Cortex of kidney (tissue), 1 donor: ENCODE measurements around the gene SLC24A4.

Experiments
- DNase-seq: peaks from one replicate; lab custom pipeline; 2025; lab: John Stamatoyannopoulos, UW

SLC24A4 gene

GRCh38 chr14:92475451-92476187 is 152.7 kb downstream of the SLC24A4 start:
- no peak for DNase-seq

GRCh38 chr14:92480856-92481255 is 157.9 kb downstream of the SLC24A4 start:
- DNase-seq = no peak

- no peak for DNase-seq
Observed at GRCh38 chr14:92481386-92481785, 158.4 kb downstream of the SLC24A4 start.

GRCh38 chr14:92481811-92482555 is 159.0 kb downstream of the SLC24A4 start:
- no peak for DNase-seq

- DNase-seq = no peak
Observed at GRCh38 chr14:92482621-92483319, 159.8 kb downstream of the SLC24A4 start.

GRCh38 chr14:92484132-92484823 is 161.3 kb downstream of the SLC24A4 start:
- no peak for DNase-seq

GRCh38 chr14:92486881-92487280 is 163.9 kb downstream of the SLC24A4 start:
- DNase-seq = no peak

GRCh38 chr14:92487513-92488133 is 164.7 kb downstream of the SLC24A4 start:
- DNase-seq = no peak

- no peak for DNase-seq
Observed at GRCh38 chr14:92489394-92490238, 166.7 kb downstream of the SLC24A4 start.

GRCh38 chr14:92490239-92490959 is 167.4 kb downstream of the SLC24A4 start:
- DNase-seq = no peak

- DNase-seq = no peak
Observed at GRCh38 chr14:92491782-92492181, 168.8 kb downstream of the SLC24A4 start.

GRCh38 chr14:92492258-92492657 is 169.3 kb downstream of the SLC24A4 start:
- DNase-seq = no peak

- no peak for DNase-seq
Observed at GRCh38 chr14:92493024-92493423, 170.1 kb downstream of the SLC24A4 start.

GRCh38 chr14:92493492-92493891 is 170.5 kb downstream of the SLC24A4 start:
- no peak for DNase-seq

- no peak for DNase-seq
Observed at GRCh38 chr14:92494512-92494911, 171.5 kb downstream of the SLC24A4 start.

GRCh38 chr14:92495027-92495426 is 172.1 kb downstream of the SLC24A4 start:
- DNase-seq = no peak

- no peak for DNase-seq
Observed at GRCh38 chr14:92496191-92496857, 173.4 kb downstream of the SLC24A4 start.

- no peak for DNase-seq
Observed at GRCh38 chr14:92497391-92497790, 174.4 kb downstream of the SLC24A4 start.

- DNase-seq = no peak
Observed at GRCh38 chr14:92499234-92499633, 176.3 kb downstream of the SLC24A4 start.
